ENCODE data around the gene MTRF1.

Gene MTRF1, protein sequence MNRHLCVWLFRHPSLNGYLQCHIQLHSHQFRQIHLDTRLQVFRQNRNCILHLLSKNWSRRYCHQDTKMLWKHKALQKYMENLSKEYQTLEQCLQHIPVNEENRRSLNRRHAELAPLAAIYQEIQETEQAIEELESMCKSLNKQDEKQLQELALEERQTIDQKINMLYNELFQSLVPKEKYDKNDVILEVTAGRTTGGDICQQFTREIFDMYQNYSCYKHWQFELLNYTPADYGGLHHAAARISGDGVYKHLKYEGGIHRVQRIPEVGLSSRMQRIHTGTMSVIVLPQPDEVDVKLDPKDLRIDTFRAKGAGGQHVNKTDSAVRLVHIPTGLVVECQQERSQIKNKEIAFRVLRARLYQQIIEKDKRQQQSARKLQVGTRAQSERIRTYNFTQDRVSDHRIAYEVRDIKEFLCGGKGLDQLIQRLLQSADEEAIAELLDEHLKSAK

DNA sequence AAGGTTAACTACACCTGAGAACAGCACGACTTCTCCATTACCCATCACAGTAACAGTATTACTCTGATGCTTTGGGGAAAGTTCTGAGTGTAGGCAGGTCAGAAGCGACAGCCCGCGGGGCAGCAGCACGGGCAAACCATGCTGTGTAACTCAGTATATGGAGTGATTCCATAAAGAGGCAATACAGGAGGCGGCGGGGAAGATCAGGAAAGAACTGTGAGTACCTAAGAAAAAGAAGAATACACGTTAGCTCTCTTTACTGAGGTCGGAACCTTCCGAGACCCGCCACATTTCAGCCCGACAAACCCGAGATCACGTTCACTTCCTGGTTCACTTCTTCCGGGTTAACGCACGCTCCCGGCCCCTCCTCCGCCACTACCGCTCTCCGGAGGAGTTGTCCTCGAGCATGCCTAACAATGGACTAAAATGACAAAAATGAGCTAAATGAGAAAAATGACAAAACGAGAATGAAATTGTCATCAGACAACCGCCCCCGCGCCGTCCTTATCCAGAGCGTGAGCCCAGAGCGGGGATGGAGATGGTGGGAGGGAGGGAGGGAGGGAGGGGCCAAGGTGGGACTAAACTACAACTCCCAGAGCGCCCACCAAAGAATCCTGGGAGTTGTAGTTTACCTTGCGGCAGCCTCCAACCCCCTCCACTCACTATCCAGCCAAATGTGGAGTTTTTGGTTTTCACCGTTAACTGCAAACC is at the start of gene MTRF1:
TSS of gene MTRF1 (minus strand) at position 316 of the 711 bp plus-strand sequence. CDS start 2,669 bp downstream, outside the sequence.
- peak; percentile 82 for DNase-seq

- no peak for DNase-seq
Observed at GRCh38 chr13:41313117-41313516, 49.7 kb upstream of the MTRF1 start.

DNA sequence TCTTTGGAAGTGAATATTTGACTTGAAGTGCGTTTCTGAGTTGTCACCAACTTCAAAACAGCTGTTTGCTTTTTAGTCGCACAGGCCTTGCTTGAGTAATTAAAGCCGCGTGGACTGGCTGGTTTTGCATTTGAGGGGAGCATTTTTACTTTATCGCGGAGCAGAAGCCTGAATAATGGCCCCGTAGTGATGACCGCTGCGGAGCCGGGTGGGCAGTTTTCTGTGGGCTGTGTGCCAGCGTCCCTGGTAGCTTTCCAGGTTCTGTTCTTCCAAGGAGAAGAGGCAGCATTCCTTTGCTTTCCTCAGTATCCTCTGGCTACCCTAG is 48.8 kb upstream of the MTRF1 start:
- peak; percentile 18 for DNase-seq

DNA sequence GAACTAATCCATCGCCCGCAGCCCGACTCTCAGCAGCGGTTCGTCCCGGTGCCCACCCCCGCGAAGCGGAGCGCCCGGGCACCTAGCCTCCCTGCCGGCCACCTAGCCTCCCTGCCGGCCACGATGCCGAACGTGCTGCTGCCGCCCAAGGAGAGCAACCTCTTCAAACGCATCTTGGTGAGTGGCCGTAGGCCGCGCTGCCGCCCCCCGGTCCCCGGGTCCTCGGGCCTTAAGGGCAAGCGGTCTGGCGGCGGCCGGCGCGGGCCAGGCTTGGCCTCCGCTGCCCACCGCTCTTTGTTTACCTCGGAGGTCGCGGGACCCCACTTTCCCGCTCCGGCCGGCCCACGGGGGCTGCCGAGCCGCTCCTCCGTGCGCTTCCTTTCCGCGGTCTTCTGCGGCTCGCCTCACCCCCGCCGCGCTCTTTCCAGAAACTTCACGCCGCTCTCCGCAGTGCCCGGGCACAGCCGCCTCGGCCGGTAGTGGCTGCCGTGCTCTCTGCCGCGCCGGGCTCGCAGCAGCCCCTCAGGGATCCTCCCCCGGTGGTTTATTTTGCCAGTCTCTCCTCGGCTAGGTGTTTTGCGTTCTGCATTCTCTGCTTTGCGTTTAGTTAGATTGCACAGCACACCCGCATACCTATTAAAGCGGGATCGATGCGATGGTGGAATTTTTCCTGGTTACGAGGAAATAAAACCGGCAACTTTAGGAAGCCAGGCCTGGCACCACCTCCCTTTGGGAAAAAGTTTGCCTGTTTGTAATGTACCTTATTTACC is 48.2 kb upstream of the MTRF1 start:
- DNase-seq: peak; percentile 65

DNA sequence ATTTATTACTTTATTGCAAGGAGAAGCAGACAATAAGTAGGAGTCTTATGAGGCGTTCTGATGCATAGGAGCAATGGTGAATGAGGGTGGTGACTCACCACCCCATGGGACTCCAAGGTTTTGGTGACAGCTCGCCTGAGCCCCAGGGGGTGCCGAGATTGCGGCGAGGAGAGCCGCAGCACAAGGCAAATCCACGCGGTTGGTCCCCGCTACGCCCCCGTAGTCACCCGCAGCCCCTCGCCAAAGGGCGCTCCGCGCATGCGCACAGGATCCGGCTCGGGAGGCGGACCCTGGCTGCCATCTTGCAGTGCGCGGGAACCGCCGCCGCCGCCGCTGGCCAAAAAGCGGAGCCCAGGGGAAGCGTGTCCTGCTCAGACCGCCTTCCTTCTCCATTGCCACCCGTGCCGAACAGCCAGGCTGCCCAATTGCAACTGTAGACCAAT is 47.6 kb upstream of the MTRF1 start, which contains the start of gene NAA16:
TSS of gene NAA16 (plus strand) at position 305 of the 443 bp plus-strand sequence. CDS start 262 bp downstream, outside the sequence.
- DNase-seq: peak; percentile 94

DNA sequence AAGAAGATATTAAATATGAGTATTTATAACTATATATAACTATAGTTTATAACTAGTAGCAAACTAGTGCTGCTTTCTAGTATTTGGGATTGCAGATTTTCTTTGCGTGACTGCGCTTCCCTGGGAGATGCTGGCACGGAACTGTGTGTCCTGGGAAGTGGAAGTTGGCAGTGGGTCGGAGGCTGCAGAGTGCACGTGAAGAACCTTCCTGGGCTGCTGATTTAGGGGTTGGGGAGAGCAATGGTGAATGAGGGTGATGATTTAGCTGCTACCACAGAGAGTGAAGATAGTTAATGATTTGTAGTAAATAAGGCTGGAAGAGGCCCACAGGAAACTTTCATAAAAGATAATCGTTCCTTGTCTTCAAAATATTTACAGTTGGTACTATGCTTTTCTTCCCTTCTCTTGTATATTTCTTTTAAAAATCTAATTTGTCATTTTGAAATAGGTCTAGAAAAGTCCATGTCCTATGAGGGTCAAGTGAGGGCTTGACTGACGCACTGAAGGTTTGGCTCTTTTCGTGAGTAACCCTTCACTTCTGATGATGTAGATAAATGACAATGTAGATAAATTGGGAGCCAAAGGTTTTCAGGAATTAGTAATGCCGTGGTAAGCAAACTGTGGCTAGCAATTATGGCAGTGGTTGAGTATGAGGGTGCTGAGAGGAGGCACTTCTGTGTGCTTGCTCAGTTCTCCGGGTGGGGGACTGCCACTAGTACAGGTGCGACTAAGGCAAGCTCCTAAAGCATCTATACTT is 44.7 kb upstream of the MTRF1 start:
- DNase-seq: no peak

DNA sequence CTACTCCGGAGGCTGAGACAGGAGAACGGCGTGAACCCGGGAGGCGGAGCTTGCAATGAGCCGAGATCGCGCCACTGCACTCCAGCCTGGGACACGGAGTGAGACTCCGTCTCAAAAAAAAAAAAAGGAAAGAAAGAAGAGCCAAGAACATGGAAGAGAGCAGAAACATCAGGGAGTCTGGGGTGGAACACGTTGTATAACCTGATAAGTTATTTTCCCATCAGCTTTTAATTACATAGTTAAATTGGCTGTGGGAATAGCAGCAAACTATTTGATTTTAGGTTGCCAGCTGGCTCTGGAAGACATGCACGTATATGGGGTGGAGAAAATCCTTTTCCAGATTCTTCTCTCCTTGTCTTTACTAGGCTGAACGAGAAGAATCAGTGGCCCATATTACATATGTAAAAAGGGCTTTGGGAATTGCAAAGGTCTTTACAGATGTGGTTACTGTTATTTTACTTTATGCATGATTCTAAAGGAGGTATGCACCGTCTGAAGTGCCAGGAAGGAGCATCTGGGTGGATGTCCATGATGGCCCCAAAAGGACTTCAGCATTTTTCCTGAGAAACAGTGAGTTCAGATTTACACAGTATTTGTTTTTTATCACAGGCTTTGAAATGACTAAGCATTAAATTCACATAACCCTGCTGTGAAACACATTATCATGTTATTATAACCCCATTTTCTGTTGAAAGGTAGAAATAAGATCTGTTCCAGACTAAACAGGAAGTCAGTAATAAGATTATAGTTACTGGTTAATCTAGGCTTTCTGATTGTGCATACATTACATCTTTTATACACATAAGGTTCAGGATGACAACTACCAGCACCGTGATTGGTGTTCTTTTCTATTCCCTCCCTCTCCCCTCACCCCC is 43.1 kb upstream of the MTRF1 start:
- DNase-seq: no peak

- DNase-seq: no peak
Observed at GRCh38 chr13:41304551-41304950, 41.2 kb upstream of the MTRF1 start.

DNA sequence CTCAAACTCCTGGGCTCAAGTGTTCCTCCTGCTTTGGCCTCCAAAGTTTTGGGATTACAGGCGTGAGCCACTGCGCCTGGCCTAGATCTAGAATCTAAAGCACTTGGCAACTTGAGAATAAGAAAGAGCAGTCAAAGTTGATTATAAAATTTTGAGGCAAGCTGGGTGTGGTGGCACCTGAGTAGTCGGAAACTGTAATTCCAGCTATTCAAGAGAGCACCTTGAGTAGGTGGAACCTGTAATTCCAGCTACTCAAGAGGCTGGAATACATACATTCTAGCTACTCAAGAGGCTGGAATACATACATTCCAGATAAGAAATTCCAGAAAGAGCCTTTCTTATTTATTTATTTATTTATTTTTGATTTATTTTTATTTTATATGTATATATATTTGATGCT is 39.4 kb upstream of the MTRF1 start:
- no peak for DNase-seq

DNA sequence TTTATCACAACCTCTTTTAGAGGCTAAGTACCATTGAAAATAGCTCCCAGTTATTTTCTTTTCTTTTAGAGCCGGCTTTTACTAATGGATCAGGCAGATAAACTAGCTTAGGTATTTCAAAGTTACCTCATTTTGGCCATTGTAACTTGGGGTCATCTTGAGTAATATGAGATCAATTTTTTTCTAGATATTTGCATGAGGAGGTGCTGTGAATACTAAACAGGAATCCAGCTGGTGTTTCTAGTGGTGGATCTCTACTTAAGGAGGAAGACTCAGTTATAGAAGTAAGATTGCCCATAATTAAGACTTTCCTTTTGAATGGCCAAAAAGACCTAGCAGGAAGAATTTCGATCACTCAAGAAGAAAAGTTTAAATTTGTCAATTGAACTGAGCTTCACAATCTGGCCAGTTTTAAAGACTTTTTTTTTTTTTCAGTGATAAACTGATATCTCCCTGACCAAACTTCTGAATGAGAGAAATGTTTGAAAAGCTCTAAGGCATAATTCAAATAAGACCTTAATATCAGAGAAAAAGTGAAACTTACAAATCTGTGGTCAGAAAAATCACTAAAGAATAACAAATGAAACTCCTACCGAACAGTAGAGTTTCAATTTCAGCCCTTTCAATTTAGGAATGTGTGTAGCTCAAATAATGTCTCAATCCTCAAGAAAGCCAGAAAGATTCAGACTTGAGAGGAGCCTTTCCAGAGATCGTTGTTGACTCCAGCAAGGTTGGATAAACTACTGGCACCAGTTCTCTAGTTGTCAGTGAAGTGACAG is 36.1 kb upstream of the MTRF1 start:
- no peak for DNase-seq

- no peak for DNase-seq
Observed at GRCh38 chr13:41296879-41297646, 33.7 kb upstream of the MTRF1 start.

GRCh38 chr13:41295973-41296372 is 32.6 kb upstream of the MTRF1 start:
- DNase-seq: no peak

- no peak for DNase-seq
Observed at GRCh38 chr13:41294914-41295313, 31.5 kb upstream of the MTRF1 start.

- no peak for DNase-seq
Observed at GRCh38 chr13:41293272-41293671, 29.9 kb upstream of the MTRF1 start.

GRCh38 chr13:41291246-41291645 is 27.9 kb upstream of the MTRF1 start:
- no peak for DNase-seq

- no peak for DNase-seq
Observed at GRCh38 chr13:41289463-41289881, 26.1 kb upstream of the MTRF1 start.

- DNase-seq: peak; percentile 9
Observed at GRCh38 chr13:41286370-41286769, 23.0 kb upstream of the MTRF1 start.

- DNase-seq: no peak
Observed at GRCh38 chr13:41284512-41285288, 21.3 kb upstream of the MTRF1 start.

- DNase-seq: no peak
Observed at GRCh38 chr13:41282129-41282571, 18.8 kb upstream of the MTRF1 start.

Data from CD4-positive, alpha-beta T cell treated with Interleukin-12 subunit alpha and Interleukin-12 subunit beta, for 1 hour (primary cell).